ENCODE measurements around the gene E2F6. TPM values are rescaled to one million over a fixed set of nuclear protein-coding genes. Genes with fewer than 3 reads are reported as not detected.
A peak's percentile ranks its signal among the peaks of the same experiment; 100 is the strongest.

E2F6 gene
- total and polyA plus RNA-seq, 2 donors: 8.3 to 11.0 TPM

- 72% methylated on average over 7 of the region's 7 CpGs for WGBS
- Histone ChIP-seq H3K9me3 (ENCODE audit: control insufficient read depth in 2 of 2, insufficient read depth in 1 of 2, low read length in 1 of 2) (no peaks in the 10 kb centered on the region), H3K4me3 (ENCODE audit: low read length in 2 of 2) (no peak overlapping the region), H3K27ac (ENCODE audit: low read depth in 1 of 2, low read length in 1 of 2) (no peak overlapping the region), H3K27me3 (ENCODE audit: control insufficient read depth in 2 of 2, insufficient read depth in 1 of 2, low read length in 1 of 2) (peaks cover 51 to 77% of the 10 kb centered on the region in 2 donors), H3K36me3 (ENCODE audit: control insufficient read depth in 2 of 2, insufficient read depth in 2 of 2, low read length in 1 of 2) (no peaks in the 10 kb centered on the region), H3K4me1 (ENCODE audit: control insufficient read depth in 2 of 2, insufficient read depth in 2 of 2, low read length in 2 of 2) (peaks cover 0 to 5% of the 10 kb centered on the region in 2 donors)
- DNase-seq (ENCODE audit: low read depth in 6 of 9, low spot score in 9 of 9): no peak
Observed at GRCh38 chr2:11483806-11484617, 18.1 kb upstream of the E2F6 start.

DNA sequence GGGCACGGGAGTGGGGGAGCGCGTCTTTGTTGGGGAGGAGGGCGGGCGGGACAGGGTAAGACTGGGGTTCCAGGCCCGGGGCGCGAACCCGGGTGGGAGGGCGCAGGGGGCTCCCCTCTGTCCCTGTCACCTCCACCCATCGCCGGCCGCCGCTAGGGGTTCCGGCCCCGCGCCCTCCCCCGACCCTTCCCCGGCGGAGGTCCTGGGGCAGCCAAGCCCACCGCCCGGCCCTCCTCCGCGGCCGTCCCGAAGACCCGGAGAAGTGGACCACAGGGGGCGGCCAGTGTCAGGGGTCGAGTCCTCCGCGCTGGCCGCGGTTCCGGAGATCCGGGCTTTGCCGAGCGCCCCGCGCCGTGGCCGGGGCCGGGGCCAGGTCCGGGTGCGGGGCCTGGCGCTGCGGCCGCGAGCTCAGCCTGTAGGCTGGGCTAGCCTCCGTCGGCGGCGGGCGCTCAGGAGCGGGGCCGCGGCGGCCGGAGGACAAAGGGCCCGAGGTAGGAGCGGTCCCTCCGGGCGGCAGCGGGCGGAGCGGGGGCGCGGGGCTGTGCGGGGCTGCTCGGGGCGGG lies 16.6 kb upstream of the E2F6 start:
- peak overlapping the region in 1 of 2 donors; percentile 29 for H3K4me3 ChIP-seq (ENCODE audit: low read length in 2 of 2)
- H3K27ac ChIP-seq (ENCODE audit: low read depth in 1 of 2, low read length in 1 of 2): no peak overlapping the region
- no peaks in the 10 kb centered on the region for H3K36me3 ChIP-seq (ENCODE audit: control insufficient read depth in 2 of 2, insufficient read depth in 2 of 2, low read length in 1 of 2)
- H3K27me3 ChIP-seq (ENCODE audit: control insufficient read depth in 2 of 2, insufficient read depth in 1 of 2, low read length in 1 of 2): peaks cover 54 to 80% of the 10 kb centered on the region in 2 donors
- no peaks in the 10 kb centered on the region for H3K9me3 ChIP-seq (ENCODE audit: control insufficient read depth in 2 of 2, insufficient read depth in 1 of 2, low read length in 1 of 2)
- peaks cover 0 to 5% of the 10 kb centered on the region in 2 donors for H3K4me1 ChIP-seq (ENCODE audit: control insufficient read depth in 2 of 2, insufficient read depth in 2 of 2, low read length in 2 of 2)
- 2% methylated on average over 70 of the region's 70 CpGs for WGBS
- DNase-seq (ENCODE audit: low read depth in 6 of 9, low spot score in 9 of 9): no peak

GRCh38 chr2:11481789-11482472 lies 16.0 kb upstream of the E2F6 start:
- H3K4me1 ChIP-seq (ENCODE audit: control insufficient read depth in 2 of 2, insufficient read depth in 2 of 2, low read length in 2 of 2): peaks cover 0 to 5% of the 10 kb centered on the region in 2 donors
- H3K27ac ChIP-seq (ENCODE audit: low read depth in 1 of 2, low read length in 1 of 2): no peak overlapping the region
- DNase-seq (ENCODE audit: low read depth in 6 of 9, low spot score in 9 of 9): no peak
- H3K4me3 ChIP-seq (ENCODE audit: low read length in 2 of 2): no peak overlapping the region
- H3K27me3 ChIP-seq (ENCODE audit: control insufficient read depth in 2 of 2, insufficient read depth in 1 of 2, low read length in 1 of 2): peaks cover 54 to 80% of the 10 kb centered on the region in 2 donors
- WGBS: 13% methylated on average over 61 of the region's 61 CpGs
- no peaks in the 10 kb centered on the region for H3K36me3 ChIP-seq (ENCODE audit: control insufficient read depth in 2 of 2, insufficient read depth in 2 of 2, low read length in 1 of 2)
- H3K9me3 ChIP-seq (ENCODE audit: control insufficient read depth in 2 of 2, insufficient read depth in 1 of 2, low read length in 1 of 2): no peaks in the 10 kb centered on the region

DNA sequence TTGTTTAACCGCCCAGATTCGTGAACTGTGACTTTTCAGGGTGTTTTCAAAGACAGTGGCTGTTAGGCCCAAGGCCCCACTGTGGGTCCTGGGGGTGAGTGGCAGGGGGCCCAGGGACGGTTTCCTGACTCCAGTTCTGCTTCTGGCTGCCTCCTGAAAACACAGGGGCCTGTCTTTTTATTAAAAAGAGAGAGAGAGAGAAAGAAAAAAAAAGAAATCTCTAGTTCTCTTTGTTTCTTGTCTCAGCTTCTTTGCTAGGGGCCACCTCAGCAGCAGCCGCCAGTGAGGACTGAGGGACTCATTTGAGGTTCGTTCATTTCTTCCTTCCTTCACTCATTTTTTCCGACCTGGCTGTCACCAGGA lies 15.4 kb upstream of the E2F6 start:
- no peaks in the 10 kb centered on the region for H3K9me3 ChIP-seq (ENCODE audit: control insufficient read depth in 2 of 2, insufficient read depth in 1 of 2, low read length in 1 of 2)
- no peak overlapping the region for H3K27ac ChIP-seq (ENCODE audit: low read depth in 1 of 2, low read length in 1 of 2)
- no peak overlapping the region for H3K4me3 ChIP-seq (ENCODE audit: low read length in 2 of 2)
- peaks cover 0 to 5% of the 10 kb centered on the region in 2 donors for H3K4me1 ChIP-seq (ENCODE audit: control insufficient read depth in 2 of 2, insufficient read depth in 2 of 2, low read length in 2 of 2)
- 65% methylated on average over 6 of the region's 6 CpGs for WGBS
- H3K36me3 ChIP-seq (ENCODE audit: control insufficient read depth in 2 of 2, insufficient read depth in 2 of 2, low read length in 1 of 2): no peaks in the 10 kb centered on the region
- no peak for DNase-seq (ENCODE audit: low read depth in 6 of 9, low spot score in 9 of 9)
- H3K27me3 ChIP-seq (ENCODE audit: control insufficient read depth in 2 of 2, insufficient read depth in 1 of 2, low read length in 1 of 2): peaks cover 54 to 77% of the 10 kb centered on the region in 2 donors

DNA sequence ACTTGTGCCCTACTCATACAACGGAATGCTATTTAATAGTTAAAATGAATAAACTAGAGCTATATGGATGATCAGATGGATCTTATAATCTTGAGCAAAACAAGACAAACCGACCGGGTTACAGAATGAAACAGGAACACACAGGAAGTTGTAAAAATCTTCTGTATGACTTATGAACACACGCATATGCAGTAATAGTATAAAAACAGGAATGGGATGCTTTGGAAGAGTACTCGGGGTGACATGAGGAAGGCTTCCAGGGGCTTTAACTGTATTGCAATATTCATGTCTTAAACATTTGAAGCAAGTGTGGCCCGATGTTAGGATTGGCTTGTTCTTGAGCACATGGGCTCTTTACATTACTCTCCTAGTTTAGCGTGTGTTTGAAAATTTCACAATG lies 14.9 kb upstream of the E2F6 start:
- Histone ChIP-seq H3K36me3 (ENCODE audit: control insufficient read depth in 2 of 2, insufficient read depth in 2 of 2, low read length in 1 of 2) (no peaks in the 10 kb centered on the region), H3K27me3 (ENCODE audit: control insufficient read depth in 2 of 2, insufficient read depth in 1 of 2, low read length in 1 of 2) (peaks cover 52 to 71% of the 10 kb centered on the region in 2 donors), H3K9me3 (ENCODE audit: control insufficient read depth in 2 of 2, insufficient read depth in 1 of 2, low read length in 1 of 2) (no peaks in the 10 kb centered on the region), H3K27ac (ENCODE audit: low read depth in 1 of 2, low read length in 1 of 2) (no peak overlapping the region), H3K4me1 (ENCODE audit: control insufficient read depth in 2 of 2, insufficient read depth in 2 of 2, low read length in 2 of 2) (peaks cover 0 to 5% of the 10 kb centered on the region in 2 donors), H3K4me3 (ENCODE audit: low read length in 2 of 2) (no peak overlapping the region)
- WGBS: 93% methylated on average over 7 of the region's 7 CpGs
- DNase-seq (ENCODE audit: low read depth in 6 of 9, low spot score in 9 of 9): no peak

DNA sequence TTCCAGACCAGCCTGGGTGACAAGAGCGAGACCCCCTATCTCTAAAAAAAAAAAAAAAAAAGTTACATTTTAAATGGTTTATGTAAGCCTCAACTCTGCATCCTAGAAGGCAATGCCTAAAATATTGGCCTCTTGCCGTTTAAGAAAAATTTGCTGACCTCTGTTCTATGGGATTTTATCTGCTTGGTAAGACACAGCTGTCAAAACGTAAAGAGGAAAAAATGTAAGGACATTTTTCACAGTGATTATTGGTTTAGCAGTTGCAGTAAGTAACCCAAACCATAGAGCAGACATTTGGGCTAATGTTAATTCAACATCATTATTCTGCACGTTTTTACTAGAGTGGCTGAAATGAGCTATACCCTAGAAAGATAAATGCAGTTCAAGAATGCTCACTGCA lies 14.4 kb upstream of the E2F6 start:
- no peak for DNase-seq (ENCODE audit: low read depth in 6 of 9, low spot score in 9 of 9)
- peaks cover 0 to 5% of the 10 kb centered on the region in 2 donors for H3K4me1 ChIP-seq (ENCODE audit: control insufficient read depth in 2 of 2, insufficient read depth in 2 of 2, low read length in 2 of 2)
- no peaks in the 10 kb centered on the region for H3K9me3 ChIP-seq (ENCODE audit: control insufficient read depth in 2 of 2, insufficient read depth in 1 of 2, low read length in 1 of 2)
- no peak overlapping the region for H3K27ac ChIP-seq (ENCODE audit: low read depth in 1 of 2, low read length in 1 of 2)
- peaks cover 52 to 67% of the 10 kb centered on the region in 2 donors for H3K27me3 ChIP-seq (ENCODE audit: control insufficient read depth in 2 of 2, insufficient read depth in 1 of 2, low read length in 1 of 2)
- no peaks in the 10 kb centered on the region for H3K36me3 ChIP-seq (ENCODE audit: control insufficient read depth in 2 of 2, insufficient read depth in 2 of 2, low read length in 1 of 2)
- WGBS: 86% methylated on average over 4 of the region's 4 CpGs
- H3K4me3 ChIP-seq (ENCODE audit: low read length in 2 of 2): no peak overlapping the region

- no peak for DNase-seq (ENCODE audit: low read depth in 6 of 9, low spot score in 9 of 9)
- no peak overlapping the region for H3K4me3 ChIP-seq (ENCODE audit: low read length in 2 of 2)
- peaks cover 42 to 54% of the 10 kb centered on the region in 2 donors for H3K27me3 ChIP-seq (ENCODE audit: control insufficient read depth in 2 of 2, insufficient read depth in 1 of 2, low read length in 1 of 2)
- no peaks in the 10 kb centered on the region for H3K9me3 ChIP-seq (ENCODE audit: control insufficient read depth in 2 of 2, insufficient read depth in 1 of 2, low read length in 1 of 2)
- H3K27ac ChIP-seq (ENCODE audit: low read depth in 1 of 2, low read length in 1 of 2): no peak overlapping the region
- 90% methylated on average over 12 of the region's 12 CpGs for WGBS
- peaks cover 0 to 5% of the 10 kb centered on the region in 2 donors for H3K4me1 ChIP-seq (ENCODE audit: control insufficient read depth in 2 of 2, insufficient read depth in 2 of 2, low read length in 2 of 2)
- no peaks in the 10 kb centered on the region for H3K36me3 ChIP-seq (ENCODE audit: control insufficient read depth in 2 of 2, insufficient read depth in 2 of 2, low read length in 1 of 2)
Observed at GRCh38 chr2:11478899-11479605, 13.1 kb upstream of the E2F6 start.

- Histone ChIP-seq H3K36me3 (ENCODE audit: control insufficient read depth in 2 of 2, insufficient read depth in 2 of 2, low read length in 1 of 2) (no peaks in the 10 kb centered on the region), H3K27me3 (ENCODE audit: control insufficient read depth in 2 of 2, insufficient read depth in 1 of 2, low read length in 1 of 2) (peaks cover 34 to 43% of the 10 kb centered on the region in 2 donors), H3K4me3 (ENCODE audit: low read length in 2 of 2) (no peak overlapping the region), H3K4me1 (ENCODE audit: control insufficient read depth in 2 of 2, insufficient read depth in 2 of 2, low read length in 2 of 2) (no peaks in the 10 kb centered on the region), H3K27ac (ENCODE audit: low read depth in 1 of 2, low read length in 1 of 2) (no peak overlapping the region), H3K9me3 (ENCODE audit: control insufficient read depth in 2 of 2, insufficient read depth in 1 of 2, low read length in 1 of 2) (no peaks in the 10 kb centered on the region)
- 43% methylated on average over 2 of the region's 2 CpGs for WGBS
- DNase-seq (ENCODE audit: low read depth in 6 of 9, low spot score in 9 of 9): peak; percentile 46 to 85 (median 62)
Observed at GRCh38 chr2:11477994-11478393, 12.0 kb upstream of the E2F6 start.
